OCI-LY7 (cell line): ENCODE results near the gene ADCY9. TPM values are rescaled to one million over a fixed set of nuclear protein-coding genes. Genes with fewer than 3 reads are reported as not detected.

ENCODE experiments used
- BruUV-seq: library from RNA; stranded (reverse); fragments of 400-500 nt; replicated peaks from 2 replicates; lab custom pipeline; 2021; lab: Mats Ljungman, UMichigan
- CTCF ChIA-PET: fragments of 300-600 bp; sonication (Branson Sonifier 250); formaldehyde crosslinking; loops from one replicate; lab custom pipeline; 2022; ENCODE audit warnings: antibody characterized with exemption; ENCODE audit not compliant: unreplicated experiment; lab: Charles Lee
- POLR2A ChIA-PET: fragments of 300-600 bp; sonication (Branson Sonifier 250); formaldehyde crosslinking; loops from one replicate; lab custom pipeline; 2022; ENCODE audit warnings: antibody characterized with exemption; lab: Charles Lee
- DNase-seq: peaks from one replicate; pipeline ENCODE4 v3.0.0-alpha.2; 2015; ENCODE audit warnings: low spot score
- H2AFZ ChIP-seq: fragments of 200-600 bp; sonication (generic), shearing (Covaris generic); 2 replicates; pipeline ENCODE4 v1.6.1; 2014; ENCODE audit warnings: mild to moderate bottlenecking, antibody characterized with exemption, low read length, moderate library complexity
- H3K27ac ChIP-seq: fragments of 200-600 bp; sonication (generic); 2 replicates; pipeline ENCODE4 v1.5.1; 2014; ENCODE audit warnings: mixed run types, low read depth, mild to moderate bottlenecking, moderate library complexity, low read length, inconsistent platforms; ENCODE audit not compliant: poor library complexity, severe bottlenecking
- H3K36me3 ChIP-seq: fragments of 200-600 bp; sonication (generic); 2 replicates; pipeline ENCODE4 v1.6.1; 2014; ENCODE audit warnings: mild to moderate bottlenecking, antibody characterized with exemption, low read length, moderate library complexity, mixed read lengths; ENCODE audit not compliant: insufficient read depth
- H3K4me1 ChIP-seq: fragments of 200-600 bp; sonication (generic); 2 replicates; pipeline ENCODE4 v1.5.1; 2014; ENCODE audit warnings: mild to moderate bottlenecking, low read length; ENCODE audit not compliant: insufficient read depth, poor library complexity, severe bottlenecking
- H3K4me2 ChIP-seq: fragments of 200-600 bp; sonication (generic); 2 replicates; pipeline ENCODE4 v1.6.1; 2014; ENCODE audit warnings: mild to moderate bottlenecking, low read length
- H3K4me3 ChIP-seq: fragments of 200-600 bp; sonication (generic); 2 replicates; pipeline ENCODE4 v1.5.1; 2014; ENCODE audit warnings: mild to moderate bottlenecking, low read depth, low read length; ENCODE audit not compliant: poor library complexity, severe bottlenecking
- H3K79me2 ChIP-seq: fragments of 200-600 bp; sonication (generic); 2 replicates; pipeline ENCODE4 v1.6.1; 2016; ENCODE audit warnings: low read depth, mild to moderate bottlenecking, low read length, moderate library complexity, mixed read lengths; ENCODE audit not compliant: insufficient read depth
- H3K9me2 ChIP-seq: fragments of 200-600 bp; sonication (generic); 2 replicates; pipeline ENCODE4 v1.6.1; 2016; ENCODE audit warnings: mild to moderate bottlenecking, low read length, mixed read lengths; ENCODE audit not compliant: insufficient read depth
- H3K9me3 ChIP-seq: fragments of 200-600 bp; sonication (generic); 2 replicates; pipeline ENCODE4 v1.6.1; 2014; ENCODE audit warnings: mild to moderate bottlenecking, mixed run types, low read length, mixed read lengths
- H4K20me1 ChIP-seq: fragments of 200-600 bp; sonication (generic); 2 replicates; pipeline ENCODE4 v1.6.1; 2014; ENCODE audit warnings: mild to moderate bottlenecking, antibody characterized with exemption, low read length, moderate library complexity, mixed read lengths; ENCODE audit not compliant: insufficient read depth
- EZH2phosphoT487 ChIP-seq: fragments of 200-600 bp; sonication (generic); IDR thresholded peaks from 2 replicates; pipeline ENCODE4 v1.6.1; 2018; ENCODE audit warnings: low read depth, borderline replicate concordance, mild to moderate bottlenecking, mixed run types, antibody characterized with exemption, low read length, moderate library complexity, mixed read lengths
- intact Hi-C: fragments of 100-400 bp; cut with micrococcal nuclease; formaldehyde crosslinking; loops from one replicate; pipeline ENCODE4 v1.10.0; 2022; ENCODE audit not compliant: unreplicated experiment
- total RNA-seq, 2 experiments: library from RNA; depleted of rRNA in 1 of 2; stranded (reverse); fragments of >200 nt in 1 of 2; shearing (Covaris generic) in 1 of 2; gene quantifications; 2 replicates each; pipeline ENCODE4 v1.2.3, GENCODE V29; 2014 to 2022
- TF ChIP-seq, protein P1 (sequence below): fragments of 200-600 bp; sonication (generic); conservative IDR thresholded peaks from 2 replicates; pipeline ENCODE4 v1.5.1; 2014; ENCODE audit warnings: mild to moderate bottlenecking, antibody characterized with exemption, low read length, moderate library complexity, mixed read lengths

ADCY9 gene
- total RNA-seq, 2 experiments from 2014 or later, result 0.22 to 0.34 TPM

DNA sequence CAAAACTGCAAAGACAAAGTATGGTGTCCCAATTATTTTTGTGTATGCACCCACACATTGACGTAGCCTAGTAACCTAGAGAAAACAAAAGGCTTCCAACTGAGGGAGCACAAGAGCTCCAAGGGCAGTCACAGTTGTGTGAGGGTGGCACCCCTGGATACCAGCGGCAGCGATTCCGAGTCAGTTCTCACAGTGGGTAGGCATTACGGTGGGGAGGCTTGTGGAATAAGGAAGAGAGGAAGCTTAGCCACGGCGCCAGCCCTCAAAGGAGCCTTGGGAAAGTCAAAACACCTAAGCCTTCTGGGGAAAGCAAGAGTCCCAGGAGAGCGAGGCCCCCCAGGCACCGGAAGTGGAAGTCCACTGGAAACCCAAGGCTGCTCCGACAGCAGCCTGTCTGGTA, 31.0 kb upstream of the ADCY9 start:
- Histone ChIP-seq H3K4me1 (no peaks in the 10 kb centered on the region), H3K4me3 (no peak overlapping the region), H4K20me1 (no peaks in the 10 kb centered on the region), H3K36me3 (no peaks in the 10 kb centered on the region), H3K79me2 (no peaks in the 10 kb centered on the region), H3K4me2 (no peak overlapping the region), H3K9me2 (no peaks in the 10 kb centered on the region), H3K9me3 (no peaks in the 10 kb centered on the region), H3K27ac (no peak overlapping the region), H2AFZ (no peak overlapping the region)
- DNase-seq, result no peak
- no TSS peak for BruUV-seq
- intact Hi-C loops, result no loop called here
- no peak for TF ChIP-seq EZH2phosphoT487
- TF ChIP-seq, protein P1, sequence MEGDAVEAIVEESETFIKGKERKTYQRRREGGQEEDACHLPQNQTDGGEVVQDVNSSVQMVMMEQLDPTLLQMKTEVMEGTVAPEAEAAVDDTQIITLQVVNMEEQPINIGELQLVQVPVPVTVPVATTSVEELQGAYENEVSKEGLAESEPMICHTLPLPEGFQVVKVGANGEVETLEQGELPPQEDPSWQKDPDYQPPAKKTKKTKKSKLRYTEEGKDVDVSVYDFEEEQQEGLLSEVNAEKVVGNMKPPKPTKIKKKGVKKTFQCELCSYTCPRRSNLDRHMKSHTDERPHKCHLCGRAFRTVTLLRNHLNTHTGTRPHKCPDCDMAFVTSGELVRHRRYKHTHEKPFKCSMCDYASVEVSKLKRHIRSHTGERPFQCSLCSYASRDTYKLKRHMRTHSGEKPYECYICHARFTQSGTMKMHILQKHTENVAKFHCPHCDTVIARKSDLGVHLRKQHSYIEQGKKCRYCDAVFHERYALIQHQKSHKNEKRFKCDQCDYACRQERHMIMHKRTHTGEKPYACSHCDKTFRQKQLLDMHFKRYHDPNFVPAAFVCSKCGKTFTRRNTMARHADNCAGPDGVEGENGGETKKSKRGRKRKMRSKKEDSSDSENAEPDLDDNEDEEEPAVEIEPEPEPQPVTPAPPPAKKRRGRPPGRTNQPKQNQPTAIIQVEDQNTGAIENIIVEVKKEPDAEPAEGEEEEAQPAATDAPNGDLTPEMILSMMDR, result no peak
- POLR2A ChIA-PET, result no interaction called here
- CTCF ChIA-PET, result no interaction called here

DNA sequence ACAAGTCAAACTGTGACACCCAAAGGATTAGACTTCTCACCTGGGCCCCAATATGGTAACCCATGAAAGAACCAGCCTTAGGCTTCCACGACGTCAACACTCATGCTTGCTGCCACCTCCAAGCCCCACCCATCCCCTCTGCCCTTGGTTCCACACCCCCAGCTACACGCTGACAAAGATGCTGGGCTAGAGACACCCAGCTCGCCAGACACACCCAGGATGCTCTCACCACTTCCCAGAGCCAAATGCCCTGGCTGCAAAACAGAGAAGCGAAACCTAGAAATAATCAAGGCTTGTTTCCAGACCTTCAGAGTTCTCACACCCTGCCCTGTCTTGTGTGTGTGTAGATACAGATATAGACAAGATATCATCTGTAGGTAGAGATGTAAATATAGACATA, 26.0 kb upstream of the ADCY9 start:
- Histone ChIP-seq H4K20me1 (no peaks in the 10 kb centered on the region), H3K4me2 (no peak overlapping the region), H3K27ac (no peak overlapping the region), H3K4me3 (no peak overlapping the region), H3K9me3 (no peaks in the 10 kb centered on the region), H3K79me2 (no peaks in the 10 kb centered on the region), H3K4me1 (no peaks in the 10 kb centered on the region), H3K9me2 (no peaks in the 10 kb centered on the region), H2AFZ (no peak overlapping the region), H3K36me3 (no peaks in the 10 kb centered on the region)
- no peak for DNase-seq
- no TSS peak for BruUV-seq
- no peak for TF ChIP-seq EZH2phosphoT487
- TF ChIP-seq, protein P1, result no peak
- intact Hi-C loops, result no loop called here
- ChIA-PET CTCF (no interaction called here), POLR2A (no interaction called here)

DNA sequence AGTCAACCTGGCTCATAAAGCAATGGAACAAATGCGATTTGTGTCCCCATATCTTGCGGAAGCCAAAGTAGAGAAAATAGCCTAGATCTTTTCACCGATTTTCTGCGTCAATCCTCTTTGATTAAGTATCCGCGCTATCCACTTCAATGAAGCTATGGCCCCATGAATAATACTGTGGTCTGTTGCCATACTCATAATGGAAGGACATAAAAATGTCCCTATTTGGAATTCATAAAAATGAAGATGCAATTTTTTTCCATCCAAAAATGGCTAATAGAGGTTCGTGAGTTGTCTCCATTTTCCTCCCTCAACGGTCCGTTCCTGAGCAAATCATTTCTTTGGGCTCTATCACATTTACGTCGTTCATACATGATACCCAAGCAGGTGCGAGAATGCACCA, 25.4 kb upstream of the ADCY9 start:
- BruUV-seq, result no TSS peak
- intact Hi-C loops, result no loop called here

More for the DNA sequence above, 25.4 kb upstream of the ADCY9 start:
- no peak overlapping the region for H3K4me3 ChIP-seq
- no peaks in the 10 kb centered on the region for H3K9me3 ChIP-seq
- no peaks in the 10 kb centered on the region for H3K79me2 ChIP-seq
- no peaks in the 10 kb centered on the region for H3K4me1 ChIP-seq
- H4K20me1 ChIP-seq, result no peaks in the 10 kb centered on the region
- H3K4me2 ChIP-seq, result no peak overlapping the region
- no peak for DNase-seq
- no peaks in the 10 kb centered on the region for H3K36me3 ChIP-seq
- no peak overlapping the region for H3K27ac ChIP-seq
- no peak overlapping the region for H2AFZ ChIP-seq
- ChIA-PET POLR2A (no interaction called here), CTCF (no interaction called here)
- no peak for TF ChIP-seq EZH2phosphoT487
- TF ChIP-seq, protein P1, result no peak
- no peaks in the 10 kb centered on the region for H3K9me2 ChIP-seq
